Esophagus (tissue), 2 donors: ENCODE results near the gene NTNG1. TPM values are rescaled to one million over a fixed set of nuclear protein-coding genes. Genes with fewer than 3 reads are reported as not detected.

Experiments
- H3K27ac ChIP-seq, 2 donors: one replicate each; pipeline ENCODE4 v1.5.1; 2013; ENCODE audit warnings: low read depth in 2 of 2, mild to moderate bottlenecking in 2 of 2, inconsistent platforms in 1 of 2, low read length in 1 of 2, moderate library complexity in 1 of 2
- H3K27me3 ChIP-seq, 2 donors: one replicate each; pipeline ENCODE4 v1.6.1; 2013; ENCODE audit warnings: low read length in 2 of 2, control low read depth in 1 of 2, mild to moderate bottlenecking in 1 of 2; ENCODE audit not compliant: insufficient read depth in 2 of 2, control insufficient read depth in 1 of 2
- H3K36me3 ChIP-seq, 2 donors: one replicate each; pipeline ENCODE4 v1.6.1; 2013; ENCODE audit warnings: low read length in 1 of 2; ENCODE audit not compliant: control insufficient read depth in 2 of 2, insufficient read depth in 2 of 2
- H3K4me1 ChIP-seq, 2 donors: one replicate each; pipeline ENCODE4 v1.6.1; 2013; ENCODE audit warnings: low read length in 1 of 2; ENCODE audit not compliant: control insufficient read depth in 2 of 2, insufficient read depth in 2 of 2
- H3K4me3 ChIP-seq, 2 donors: one replicate each; pipeline ENCODE4 v1.5.1; 2013; ENCODE audit warnings: low read length in 2 of 2, mild to moderate bottlenecking in 2 of 2, low read depth in 1 of 2, moderate library complexity in 1 of 2
- H3K9me3 ChIP-seq, 2 donors: one replicate each; pipeline ENCODE4 v1.6.1; 2013; ENCODE audit warnings: mild to moderate bottlenecking in 2 of 2, low read depth in 1 of 2, low read length in 1 of 2, moderate library complexity in 1 of 2; ENCODE audit not compliant: control insufficient read depth in 2 of 2, insufficient read depth in 1 of 2
- WGBS, 2 donors: extraction: QIAGEN DNeasy Blood & Tissue Kit; methylation state at CpG; one replicate each; pipeline ENCODE4 v1.1.7; 2013; 5-methylcytosine and 5-hydroxymethylcytosine counted together
- polyA plus RNA-seq, 2 donors: library from polyadenylated mRNA; stranded (reverse); fragments of 200-250 nt; gene quantifications; one replicate each; pipeline ENCODE4 v1.2.3, GENCODE V29; 2013
- donor health status: healthy with polysubstance abuse.
- donor health status: Bipolar disorder and iron deficiency.

NTNG1 gene
- polyA plus RNA-seq, 2 donors: 0.05 TPM; not detected in 1

DNA sequence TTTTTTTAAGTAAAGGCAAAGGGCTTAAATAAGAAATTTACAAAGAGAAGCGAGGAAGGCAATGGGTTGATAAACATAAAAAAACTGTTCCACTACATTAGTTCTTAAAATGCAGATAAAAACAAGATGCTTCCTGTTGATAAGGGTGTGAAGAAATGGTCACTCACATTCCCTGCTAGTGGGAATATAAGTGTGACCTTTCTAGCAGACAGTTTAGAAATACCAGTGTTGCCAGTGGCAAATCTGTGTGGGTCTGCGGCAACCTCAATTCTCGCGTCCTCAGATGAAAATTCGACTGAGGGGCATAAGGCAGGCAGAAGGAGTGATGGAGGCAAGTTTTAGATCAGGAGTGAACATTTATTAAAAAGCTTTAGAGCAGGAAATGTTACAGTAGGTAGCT lies 151.1 kb downstream of the NTNG1 start:
- Histone ChIP-seq H3K27me3 (no peaks in the 10 kb centered on the region), H3K4me3 (no peak overlapping the region), H3K4me1 (no peaks in the 10 kb centered on the region), H3K36me3 (no peaks in the 10 kb centered on the region), H3K27ac (no peak overlapping the region), H3K9me3 (no peaks in the 10 kb centered on the region)
- 74 to 83% methylated on average over 5 of the region's 5 CpGs for WGBS, 2 donors

DNA sequence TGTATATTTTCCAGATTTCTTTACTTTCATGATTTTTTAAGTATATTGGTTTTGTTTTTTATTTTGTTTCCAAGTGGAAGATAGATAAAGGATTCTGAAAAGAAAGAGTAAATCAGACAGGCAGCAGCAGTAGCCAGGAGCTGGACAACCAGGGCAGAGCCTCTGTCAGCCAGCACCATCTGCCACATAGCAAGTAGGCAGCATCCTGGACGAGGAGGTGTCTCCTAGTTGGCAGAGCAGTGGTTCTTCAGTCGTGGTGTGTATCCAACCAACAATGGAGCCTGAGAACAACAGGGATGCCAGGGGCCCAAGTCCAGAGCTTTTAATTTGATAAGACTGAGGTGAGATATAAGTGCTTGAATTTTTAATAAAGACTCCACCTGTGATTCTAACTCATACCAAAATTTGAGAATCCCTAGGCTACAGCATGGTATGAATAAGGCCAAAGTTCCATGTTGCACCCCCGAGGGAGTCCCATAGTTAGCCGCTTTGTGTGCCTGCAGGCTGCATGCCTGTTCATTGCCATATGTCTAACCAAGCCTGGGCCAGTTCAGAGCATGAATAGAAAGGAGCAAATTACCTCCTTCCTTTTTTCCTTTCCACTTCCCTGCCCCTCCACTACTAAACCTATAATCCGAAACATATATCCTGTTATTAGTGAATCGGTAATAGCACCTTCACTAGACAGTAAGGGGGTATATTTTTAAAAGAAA lies 153.2 kb downstream of the NTNG1 start:
- no peaks in the 10 kb centered on the region for H3K9me3 ChIP-seq
- H3K36me3 ChIP-seq: no peaks in the 10 kb centered on the region
- WGBS, 2 donors: 72 to 76% methylated on average over 6 of the region's 6 CpGs
- no peaks in the 10 kb centered on the region for H3K4me1 ChIP-seq
- no peak overlapping the region for H3K27ac ChIP-seq
- no peak overlapping the region for H3K4me3 ChIP-seq
- no peaks in the 10 kb centered on the region for H3K27me3 ChIP-seq

DNA sequence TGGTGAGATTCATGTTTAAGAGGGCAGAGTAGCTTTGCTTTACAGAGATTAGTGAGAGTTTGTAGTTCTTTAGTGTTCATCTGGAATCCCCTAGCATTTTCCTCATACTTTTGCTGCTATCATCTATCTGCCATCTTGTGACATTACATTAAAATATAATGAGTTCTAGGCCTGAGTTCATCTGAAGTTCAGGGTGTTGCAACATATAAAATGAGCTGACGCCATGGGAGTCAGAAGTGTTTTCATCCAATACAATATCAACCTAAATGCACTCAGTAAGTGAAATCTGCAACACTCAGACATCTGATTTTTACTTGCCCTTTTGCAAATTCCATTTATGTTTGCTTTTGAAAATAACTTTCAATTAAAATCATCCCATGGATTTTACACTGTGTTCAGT lies 153.8 kb downstream of the NTNG1 start:
- Histone ChIP-seq H3K27ac (no peak overlapping the region), H3K36me3 (no peaks in the 10 kb centered on the region), H3K27me3 (no peaks in the 10 kb centered on the region), H3K4me3 (no peak overlapping the region), H3K9me3 (no peaks in the 10 kb centered on the region), H3K4me1 (no peaks in the 10 kb centered on the region)
- 82 to 83% methylated on average over 1 of the region's 1 CpG for WGBS, 2 donors

DNA sequence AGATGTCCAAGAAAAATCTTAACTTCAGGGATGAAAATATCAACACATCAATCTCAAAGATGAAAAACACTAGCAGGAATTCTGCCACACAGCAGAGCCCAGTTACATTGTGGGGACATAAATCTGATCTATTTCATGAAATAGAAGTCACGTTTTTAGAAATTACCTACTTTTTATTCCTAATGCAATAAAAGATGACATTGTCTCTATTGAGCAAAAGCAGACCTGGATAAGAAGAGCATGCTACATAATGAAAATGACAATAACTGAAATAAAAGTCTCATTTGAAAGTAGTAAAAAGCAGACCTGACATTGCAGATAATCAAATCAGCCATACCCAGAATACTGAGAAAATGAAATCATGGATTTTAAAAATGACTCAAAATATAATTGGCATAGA lies 156.8 kb downstream of the NTNG1 start:
- no peaks in the 10 kb centered on the region for H3K9me3 ChIP-seq
- 48 to 57% methylated on average over 1 of the region's 1 CpG for whole genome bisulfite sequencing, 2 donors

DNA sequence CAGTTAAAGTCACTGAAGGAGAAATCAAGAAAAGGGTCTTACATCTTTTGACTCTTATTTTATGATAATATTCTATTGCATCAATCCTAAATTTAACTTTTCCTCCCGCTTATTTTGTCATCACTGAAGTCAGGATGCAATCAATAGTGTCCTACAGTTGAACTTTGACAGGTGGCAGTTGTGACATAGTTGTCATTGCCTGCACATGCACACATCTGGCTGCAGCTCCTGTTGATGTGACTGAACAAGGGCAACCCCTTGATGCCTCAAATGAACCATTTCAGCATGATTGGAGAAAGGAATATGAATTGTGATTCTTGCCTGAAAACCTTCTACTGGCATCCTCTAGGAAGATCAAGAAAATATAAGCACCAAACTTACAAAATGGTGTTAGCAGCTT lies 157.7 kb downstream of the NTNG1 start:
- Histone ChIP-seq H3K4me1 (no peaks in the 10 kb centered on the region), H3K27me3 (no peaks in the 10 kb centered on the region), H3K9me3 (no peaks in the 10 kb centered on the region), H3K36me3 (no peaks in the 10 kb centered on the region), H3K4me3 (no peak overlapping the region), H3K27ac (no peak overlapping the region)
- 24 to 42% methylated on average over 1 of the region's 1 CpG for WGBS, 2 donors

More for the DNA sequence above, 156.8 kb downstream of the NTNG1 start:
- Histone ChIP-seq H3K36me3 (no peaks in the 10 kb centered on the region), H3K27ac (no peak overlapping the region), H3K27me3 (no peaks in the 10 kb centered on the region), H3K4me1 (no peaks in the 10 kb centered on the region), H3K4me3 (no peak overlapping the region)

DNA sequence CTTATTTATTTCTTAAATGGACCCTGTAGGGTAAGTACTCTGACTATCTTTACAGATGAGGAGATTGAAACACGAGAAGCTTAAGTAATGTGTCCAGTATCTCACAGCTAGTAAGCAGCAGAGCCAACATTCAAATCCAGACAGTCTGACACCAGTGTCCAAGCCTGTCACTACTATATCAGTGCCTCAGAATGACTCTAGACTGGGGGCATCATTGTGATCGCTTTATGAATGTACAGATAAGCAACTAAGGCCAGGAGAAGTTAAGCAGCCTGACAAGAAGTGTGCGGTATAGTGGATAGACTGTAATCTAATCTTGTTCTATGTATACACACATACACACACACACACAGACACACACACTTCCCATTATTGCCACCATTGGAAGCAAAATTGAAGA lies 158.7 kb downstream of the NTNG1 start:
- Histone ChIP-seq H3K27me3 (no peaks in the 10 kb centered on the region), H3K36me3 (no peaks in the 10 kb centered on the region), H3K4me1 (no peaks in the 10 kb centered on the region), H3K4me3 (no peak overlapping the region), H3K27ac (no peak overlapping the region), H3K9me3 (no peaks in the 10 kb centered on the region)
- WGBS, 2 donors: 77 to 80% methylated on average over 3 of the region's 3 CpGs

DNA sequence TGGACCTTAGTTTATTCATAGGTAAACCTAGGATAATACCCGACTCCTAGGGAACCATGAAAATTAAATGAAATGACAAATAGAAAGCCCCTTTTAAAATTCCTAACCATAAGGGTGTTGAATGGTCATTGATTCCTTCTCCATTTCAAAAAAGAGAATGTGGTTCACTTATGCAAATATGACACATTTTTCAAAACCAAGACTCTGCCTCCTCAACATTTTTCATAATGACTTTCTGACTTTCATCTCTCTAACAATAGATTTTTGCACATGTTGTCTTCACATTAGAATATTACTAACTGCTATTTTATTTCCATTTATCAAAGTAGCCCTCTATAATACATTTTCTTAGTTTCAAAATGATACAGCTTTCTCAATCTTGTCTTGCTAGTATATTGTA lies 169.1 kb downstream of the NTNG1 start:
- no peaks in the 10 kb centered on the region for H3K36me3 ChIP-seq
- H3K9me3 ChIP-seq: no peaks in the 10 kb centered on the region
- WGBS, 2 donors: 76 to 87% methylated on average over 1 of the region's 1 CpG
- no peaks in the 10 kb centered on the region for H3K4me1 ChIP-seq
- no peak overlapping the region for H3K4me3 ChIP-seq
- H3K27ac ChIP-seq: no peak overlapping the region
- H3K27me3 ChIP-seq: no peaks in the 10 kb centered on the region

DNA sequence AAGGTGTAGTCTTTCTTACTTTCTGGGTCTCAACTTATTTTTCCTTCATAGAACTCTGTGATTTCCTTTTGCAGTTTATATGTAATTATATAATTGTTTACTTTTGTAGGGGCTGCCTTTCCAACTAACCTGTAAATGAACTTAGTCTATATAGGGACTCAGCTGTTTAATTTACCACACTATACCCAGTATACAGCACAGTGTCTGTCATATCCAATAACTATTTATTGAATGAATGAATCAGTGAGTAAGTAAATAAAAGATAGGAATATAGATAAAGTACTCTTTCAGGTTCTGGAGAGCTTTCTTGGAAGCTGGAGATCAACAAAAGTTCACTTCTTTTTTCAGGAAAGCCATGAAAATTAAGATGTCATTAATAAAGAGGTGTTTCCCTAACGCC lies 174.8 kb downstream of the NTNG1 start:
- Histone ChIP-seq H3K4me3 (no peak overlapping the region), H3K36me3 (no peaks in the 10 kb centered on the region), H3K9me3 (no peaks in the 10 kb centered on the region), H3K27me3 (peaks cover 0 to 3% of the 10 kb centered on the region in 2 donors), H3K27ac (no peak overlapping the region), H3K4me1 (no peaks in the 10 kb centered on the region)
- 7 to 28% methylated on average over 1 of the region's 1 CpG for WGBS, 2 donors

DNA sequence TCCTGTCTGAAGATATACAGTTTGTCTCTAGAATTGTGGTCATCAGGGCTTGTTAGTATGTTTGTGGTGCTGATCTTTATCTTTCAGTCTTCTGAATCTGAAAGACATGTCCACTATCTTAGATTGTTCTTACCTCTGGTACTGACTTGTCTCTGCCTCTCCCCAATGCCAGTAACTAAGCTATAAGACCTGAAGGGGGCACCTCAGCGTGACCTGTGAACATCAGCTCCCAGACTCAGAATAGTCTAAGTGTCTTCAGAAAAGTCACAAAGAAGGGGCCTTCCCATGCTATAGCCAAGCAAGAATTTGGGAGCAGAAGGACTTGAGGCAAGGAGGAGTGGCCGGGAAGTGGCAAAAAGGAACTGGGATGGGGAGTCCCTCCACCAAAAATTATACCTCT lies 178.1 kb downstream of the NTNG1 start:
- peaks cover 0 to 3% of the 10 kb centered on the region in 2 donors for H3K27me3 ChIP-seq
- H3K4me3 ChIP-seq: no peak overlapping the region
- H3K9me3 ChIP-seq: no peaks in the 10 kb centered on the region
- no peaks in the 10 kb centered on the region for H3K4me1 ChIP-seq
- no peak overlapping the region for H3K27ac ChIP-seq
- WGBS, 2 donors: 76 to 79% methylated on average over 2 of the region's 2 CpGs
- H3K36me3 ChIP-seq: no peaks in the 10 kb centered on the region

DNA sequence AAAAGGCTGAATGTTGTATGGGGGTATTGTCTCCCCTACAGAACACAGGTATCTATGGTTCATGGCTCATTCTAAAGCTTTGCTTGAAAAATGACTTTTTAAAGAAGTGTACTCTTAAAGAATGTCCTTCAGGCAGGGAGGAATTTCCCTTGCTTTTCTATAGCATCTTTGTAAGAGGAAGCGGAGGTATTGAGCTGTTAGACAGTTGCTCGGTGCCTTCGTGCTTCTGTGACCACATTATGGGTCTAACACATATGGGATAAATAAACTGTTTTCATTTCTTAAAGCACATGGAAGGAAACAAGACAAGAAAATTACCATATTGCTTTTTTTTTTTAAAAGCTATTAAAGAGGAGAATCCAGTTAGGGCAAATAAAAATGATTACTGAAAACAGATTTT lies 182.9 kb downstream of the NTNG1 start:
- Histone ChIP-seq H3K4me3 (no peak overlapping the region), H3K27ac (no peak overlapping the region), H3K9me3 (no peaks in the 10 kb centered on the region), H3K27me3 (peaks cover 0 to 3% of the 10 kb centered on the region in 2 donors), H3K4me1 (no peaks in the 10 kb centered on the region), H3K36me3 (no peaks in the 10 kb centered on the region)
- 54 to 63% methylated on average over 3 of the region's 3 CpGs for WGBS, 2 donors
